K562 (cell line): ENCODE data around the gene PACS2. TPM values are rescaled to one million over a fixed set of nuclear protein-coding genes. Genes with fewer than 3 reads are reported as not detected.

Experiments used
- ATAC-seq: fragments of 200-7000 bp; cut with Tn5 transposase; 3 replicates; pipeline ENCODE4 v1.9.1; 2020; ENCODE audit warnings: moderate library complexity
- BruUV-seq: library from RNA; stranded (reverse); fragments of 400-500 nt; replicated peaks from 2 replicates; lab custom pipeline; 2021; lab: Mats Ljungman, UMichigan
- CTCF ChIA-PET: fragments of 300-600 bp; formaldehyde crosslinking; extraction: SDS; loops from one replicate; lab custom pipeline; 2021; ENCODE audit warnings: low intra/inter-chr PET ratio; lab: Yijun Ruan, JAX
- POLR2A ChIA-PET: fragments of 300-600, 350-650 bp; sonication (Branson Sonifier 250); formaldehyde crosslinking; extraction: SDS; loops from one replicate; lab custom pipeline; 2021; ENCODE audit warnings: antibody characterized with exemption, inconsistent platforms; lab: Yijun Ruan, JAX
- DNase-seq, 4 experiments: peaks; one replicate each; pipeline versions ENCODE4 v3.0.0 to v3.0.0-alpha.2; 2011 to 2018; ENCODE audit warnings: low spot score in 3 of 4, mixed read lengths in 3 of 4; ENCODE audit errors: extremely low read depth in 1 of 4
- FAIRE-seq: peaks from 2 replicates; lab custom pipeline; 2011; peaks lifted over from hg19 to GRCh38; lab: Jason Lieb, UNC
- H2AFZ ChIP-seq: 2 replicates; pipeline ENCODE4 v1.6.0; 2011; ENCODE audit warnings: low read depth, low read length, control low read depth, inconsistent platforms
- H3K27ac ChIP-seq: fragments of 200-600 bp; 3 replicates; pipeline ENCODE4 v1.8.0; 2011; ENCODE audit warnings: low read depth, mild to moderate bottlenecking, control low read depth, inconsistent platforms, low read length, moderate library complexity, mixed read lengths; ENCODE audit errors: extremely low read depth
- H3K27me3 ChIP-seq, 2 experiments: fragments of 300-600 bp in 1 of 2; 2 replicates in 1 of 2; 3 replicates in 1 of 2; pipeline versions ENCODE4 v1.6.0 to v1.8.0; 2011; ENCODE audit warnings: inconsistent platforms in 2 of 2, low read length in 2 of 2, mild to moderate bottlenecking in 1 of 2, mixed read lengths in 1 of 2, moderate library complexity in 1 of 2; ENCODE audit not compliant: control insufficient read depth in 2 of 2, insufficient read depth in 2 of 2
- H3K36me3 ChIP-seq: fragments of 300-600 bp; 3 replicates; pipeline ENCODE4 v1.8.0; 2011; ENCODE audit warnings: mild to moderate bottlenecking, low read length, inconsistent platforms; ENCODE audit not compliant: control insufficient read depth, insufficient read depth
- H3K4me1 ChIP-seq, 2 experiments: fragments of 200-600 bp in 1 of 2; replicated peaks in 1 of 2; 2 replicates in 1 of 2; 3 replicates in 1 of 2; pipeline versions ENCODE4 v1.5.1 to v1.8.0; 2011; ENCODE audit warnings: inconsistent platforms in 2 of 2, low read length in 2 of 2, mild to moderate bottlenecking in 1 of 2, mixed read lengths in 1 of 2, moderate library complexity in 1 of 2; ENCODE audit not compliant: control insufficient read depth in 2 of 2, insufficient read depth in 2 of 2
- H3K4me2 ChIP-seq: 2 replicates; pipeline ENCODE4 v1.6.1; 2011; ENCODE audit warnings: low read length, control low read depth, inconsistent platforms, mixed read lengths; ENCODE audit not compliant: insufficient read depth
- H3K4me3 ChIP-seq: fragments of 200-600 bp; sonication (generic), shearing (Covaris generic); 2 replicates; pipeline ENCODE4 v1.5.1; 2016; ENCODE audit warnings: control low read depth, inconsistent platforms
- H3K79me2 ChIP-seq: fragments of 200-600 bp; 3 replicates; pipeline ENCODE4 v1.8.0; 2011; ENCODE audit warnings: low read length, inconsistent platforms; ENCODE audit not compliant: control insufficient read depth, insufficient read depth
- H3K9ac ChIP-seq, 2 experiments: 2 replicates each; pipeline versions ENCODE4 v1.6.0 to v1.6.1; 2011; ENCODE audit warnings: low read depth in 2 of 2, low read length in 2 of 2, control low read depth in 1 of 2, inconsistent platforms in 1 of 2, mild to moderate bottlenecking in 1 of 2, mixed read lengths in 1 of 2; ENCODE audit not compliant: insufficient read depth in 1 of 2
- H3K9me1 ChIP-seq: one replicate; pipeline ENCODE4 v1.6.0; 2011; ENCODE audit warnings: inconsistent platforms, mild to moderate bottlenecking, low read length, moderate library complexity; ENCODE audit not compliant: control insufficient read depth, insufficient read depth
- H3K9me3 ChIP-seq: replicated peaks from 2 replicates; pipeline ENCODE4 v1.5.1; 2011; ENCODE audit warnings: low read depth, low read length, inconsistent platforms; ENCODE audit not compliant: control insufficient read depth, insufficient read depth
- H4K20me1 ChIP-seq: replicated peaks from 2 replicates; pipeline ENCODE4 v1.6.1; 2011; ENCODE audit warnings: low read length, inconsistent platforms, mixed read lengths; ENCODE audit not compliant: control insufficient read depth, insufficient read depth
- C11orf30 ChIP-seq: fragments of 450-650 bp; IDR thresholded peaks from 2 replicates; pipeline ENCODE4 v1.6.1; 2016; ENCODE audit warnings: low read depth, mild to moderate bottlenecking
- MAFK ChIP-seq: IDR thresholded peaks from 2 replicates; pipeline ENCODE4 v1.6.1; 2011; ENCODE audit warnings: low read length, improper control_type of control experiment
- TARDBP ChIP-seq: fragments of 450-650 bp; IDR thresholded peaks from 2 replicates; pipeline ENCODE4 v1.6.1; 2016
- ZNF316 ChIP-seq: fragments of 450-650 bp; IDR thresholded peaks from 2 replicates; pipeline ENCODE4 v1.6.1; 2016
- WGBS: fragments of 100-300 bp; shearing (Covaris generic); methylation state at CpG from one replicate; pipeline ENCODE4 v1.1.6; 2016; ENCODE audit warnings: low coverage, mixed read lengths; ENCODE audit not compliant: insufficient coverage; ENCODE audit errors: missing lambda C conversion rate; 5-methylcytosine and 5-hydroxymethylcytosine counted together
- in situ Hi-C: fragments of 300-500 bp; cut with MboI; formaldehyde crosslinking; loops from 4 replicates; pipeline ENCODE4 v1.15.0; 2018; ENCODE audit warnings: inconsistent platforms, mixed read lengths
- intact Hi-C: fragments of 100-400 bp; cut with micrococcal nuclease; formaldehyde crosslinking; loops from 2 replicates; pipeline ENCODE4 v1.14.2; 2022
- polyA plus RNA-seq, 8 experiments: library from polyadenylated mRNA; depleted of rRNA in 4 of 8; stranded (reverse) in 5 of 8; unstranded in 3 of 8; fragments of >200 nt; fragmentation: Nextera tagmentation in 2 of 8; fragmentation: Illumina TruSeq in 1 of 8; extraction: Ambion mirVana in 2 of 8; extraction: Trizol in 1 of 8; gene quantifications; 2 replicates each; pipeline versions ENCODE4 v1.2.1 to v1.2.3, GENCODE V29; 2011 to 2014; ENCODE audit warnings: inconsistent platforms in 1 of 8, missing spikeins in 1 of 8
- total RNA-seq, 7 experiments: library from RNA; depleted of rRNA in 6 of 7; stranded (reverse); fragments of >200 nt in 6 of 7; fragmentation: Illumina TruSeq in 2 of 7; extraction: Trizol in 2 of 7; gene quantifications; 2 replicates each; pipeline versions ENCODE4 v1.2.1 to v1.2.3, GENCODE V29; 2011 to 2021; ENCODE audit warnings: low replicate concordance in 1 of 7

Gene PACS2
- total and polyA plus RNA-seq, 9 of the 15 experiments (the other 6 are each of a cell fraction or from before 2014, with no cell fraction given) = 0.11 to 20.8 (median 9.9) TPM

- Histone ChIP-seq H3K4me2 (no peak overlapping the region), H3K4me1 (peaks cover 0 to 31% of the 10 kb centered on the region in 2 experiments; a peak in 2 of 5 replicates), H3K36me3 (no peaks in the 10 kb centered on the region), H4K20me1 (no peaks in the 10 kb centered on the region; the same call in 1 of the 2 replicates), H3K27me3 (no peaks in the 10 kb centered on the region), H3K9me3 (no peaks in the 10 kb centered on the region), H3K9ac (no peak overlapping the region; a peak in 1 of 4 replicates), H3K4me3 (no peak overlapping the region), H3K79me2 (no peaks in the 10 kb centered on the region), H2AFZ (no peak overlapping the region), H3K27ac (no peak overlapping the region), H3K9me1 (no peaks in the 10 kb centered on the region)
- DNase-seq = no peak
- WGBS = 65% methylated on average over 5 of the region's 22 CpGs
- intact Hi-C loops (no loop called here), in situ Hi-C loops (no loop called here)
- ATAC-seq = no peak
- ChIA-PET CTCF (no interaction called here), POLR2A (no interaction called here)
- no peak for FAIRE-seq
- BruUV-seq = no TSS peak
- TF ChIP-seq ZNF316 = peak; percentile 42
- no peak for TF ChIP-seq TARDBP
- TF ChIP-seq C11orf30 = 0 out of 2 replicates have a peak, but pooled peaks have one; percentile 23
- TF ChIP-seq MAFK = 0 out of 2 replicates have a peak, but pooled peaks have one; percentile 20
Observed at GRCh38 chr14:105385698-105386365, 71.3 kb downstream of the PACS2 start.
